ENCODE data around the gene TGFBR3. TPM values are rescaled to one million over a fixed set of nuclear protein-coding genes. Genes with fewer than 3 reads are reported as not detected.

The TGFBR3 gene
- total RNA-seq, 2 experiments from 2014 or later: 5.5 to 7.5 TPM

- DNase-seq: no peak
- ATAC-seq: no peak
- Mint-ChIP-seq H3K27ac (no peak overlapping the region), H3K4me1 (ENCODE audit: low read depth) (no peaks in the 10 kb centered on the region), H3K36me3 (ENCODE audit: low read depth) (no peaks in the 10 kb centered on the region), H3K9me3 (peaks cover 10% of the 10 kb centered on the region), H3K27me3 (peaks cover 2% of the 10 kb centered on the region), H3K4me3 (no peak overlapping the region)
- intact Hi-C loops (cut with micrococcal nuclease): no loop called here
- CTCF ChIA-PET: interaction anchor here (1.5 kb wide), 1 partner anchor 10 kb away, joined by 3 read pairs; no protein-coding TSS in a partner anchor
- POLR2A ChIA-PET: no interaction called here
- TF ChIP-seq CTCF (IDR thresholded peaks at IDR 0.05): no peak
These were observed 248.4 kb downstream of the TGFBR3 start for GRCh38 chr1:91637539-91637994.

- ChIA-PET POLR2A (no interaction called here), CTCF (no interaction called here)
- Mint-ChIP-seq H3K27me3 (peaks cover 2% of the 10 kb centered on the region), H3K27ac (no peak overlapping the region), H3K4me3 (no peak overlapping the region), H3K9me3 (peaks cover 4% of the 10 kb centered on the region), H3K4me1 (ENCODE audit: low read depth) (no peaks in the 10 kb centered on the region), H3K36me3 (ENCODE audit: low read depth) (no peaks in the 10 kb centered on the region)
- ATAC-seq (no peak), DNase-seq (no peak)
- intact Hi-C loops (cut with micrococcal nuclease): no loop called here
- TF ChIP-seq CTCF (IDR thresholded peaks at IDR 0.05): no peak
These were observed 250.2 kb downstream of the TGFBR3 start for GRCh38 chr1:91635763-91636162.

GRCh38 chr1:91633438-91633837 is 252.5 kb downstream of the TGFBR3 start:
- Mint-ChIP-seq H3K4me1 (ENCODE audit: low read depth) (no peaks in the 10 kb centered on the region), H3K36me3 (ENCODE audit: low read depth) (no peaks in the 10 kb centered on the region), H3K27me3 (no peaks in the 10 kb centered on the region), H3K4me3 (no peak overlapping the region), H3K27ac (no peak overlapping the region), H3K9me3 (no peaks in the 10 kb centered on the region)
- CTCF ChIA-PET: no interaction called here
- POLR2A ChIA-PET: no interaction called here
- DNase-seq (no peak), ATAC-seq (no peak)
- intact Hi-C loops (cut with micrococcal nuclease): no loop called here
- no peak for TF ChIP-seq CTCF (IDR thresholded peaks at IDR 0.05)

GRCh38 chr1:91631718-91632330 is 254.1 kb downstream of the TGFBR3 start:
- no peak for ATAC-seq
- intact Hi-C loops (cut with micrococcal nuclease): no loop called here
- H3K27ac Mint-ChIP-seq: no peak overlapping the region
- DNase-seq: no peak
- ChIA-PET CTCF (no interaction called here), POLR2A (no interaction called here)
- no peaks in the 10 kb centered on the region for H3K36me3 Mint-ChIP-seq (ENCODE audit: low read depth)
- H3K27me3 Mint-ChIP-seq: no peaks in the 10 kb centered on the region
- H3K4me3 Mint-ChIP-seq: no peak overlapping the region
- no peaks in the 10 kb centered on the region for H3K9me3 Mint-ChIP-seq
- TF ChIP-seq CTCF (IDR thresholded peaks at IDR 0.05): no peak
- H3K4me1 Mint-ChIP-seq (ENCODE audit: low read depth): no peaks in the 10 kb centered on the region

- intact Hi-C loops (cut with micrococcal nuclease): no loop called here
- no peak for TF ChIP-seq CTCF (IDR thresholded peaks at IDR 0.05)
- H3K36me3 Mint-ChIP-seq (ENCODE audit: low read depth): no peaks in the 10 kb centered on the region
- H3K9me3 Mint-ChIP-seq: no peaks in the 10 kb centered on the region
- no peak for DNase-seq
- H3K4me1 Mint-ChIP-seq (ENCODE audit: low read depth): no peaks in the 10 kb centered on the region
- H3K27me3 Mint-ChIP-seq: no peaks in the 10 kb centered on the region
- POLR2A ChIA-PET: no interaction called here
- CTCF ChIA-PET: no interaction called here
- no peak overlapping the region for H3K27ac Mint-ChIP-seq
- no peak overlapping the region for H3K4me3 Mint-ChIP-seq
- no peak for ATAC-seq
These were observed 255.1 kb downstream of the TGFBR3 start for GRCh38 chr1:91630803-91631202.

Other genes starting within 250 kb of the TGFBR3 start
- gene BRDT, start 63.2 kb upstream of the TGFBR3 start, total RNA-seq: not detected
- gene EPHX4, start 143.8 kb upstream of the TGFBR3 start, total RNA-seq: under 1 TPM; 0.65 to 0.72 TPM
- under 1 TPM in 1 of 2 experiments, not detected in 1; 0.47 TPM for gene SETSIP, start 189.3 kb upstream of the TGFBR3 start, total RNA-seq
- 1 to 10 TPM; 1.3 to 2.0 TPM for gene BTBD8, start 194.2 kb upstream of the TGFBR3 start, total RNA-seq

Measured in activated CD8-positive, alpha-beta T cell treated with anti-CD3 and anti-CD28 coated beads for 36 hours (primary cell).